Osteocyte (in vitro differentiated cells): ENCODE data around the gene BAHCC1. TPM values are rescaled to one million over a fixed set of nuclear protein-coding genes. Genes with fewer than 3 reads are reported as not detected.
A peak's percentile ranks its signal among the peaks of the same experiment; 100 is the strongest.

Experiments used
- DNase-seq: peaks from one replicate; pipeline ENCODE4 v3.0.0; 2021; ENCODE audit warnings: mixed read lengths; ENCODE audit not compliant: unreplicated experiment; ENCODE audit errors: extremely low spot score
- H3K27ac Mint-ChIP-seq: one replicate; pipeline ENCODE4 v1.8.0; 2021; ENCODE audit warnings: mild to moderate bottlenecking, mixed read lengths; ENCODE audit not compliant: unreplicated experiment
- H3K27me3 Mint-ChIP-seq: one replicate; pipeline ENCODE4 v1.8.0; 2021; ENCODE audit warnings: mixed read lengths; ENCODE audit not compliant: unreplicated experiment
- H3K36me3 Mint-ChIP-seq: one replicate; pipeline ENCODE4 v1.8.0; 2021; ENCODE audit warnings: mixed read lengths; ENCODE audit not compliant: unreplicated experiment
- H3K4me1 Mint-ChIP-seq: one replicate; pipeline ENCODE4 v1.8.0; 2021; ENCODE audit warnings: mixed read lengths; ENCODE audit not compliant: unreplicated experiment
- H3K4me3 Mint-ChIP-seq: one replicate; pipeline ENCODE4 v1.8.0; 2021; ENCODE audit warnings: mild to moderate bottlenecking, moderate library complexity, mixed read lengths; ENCODE audit not compliant: unreplicated experiment
- H3K9me3 Mint-ChIP-seq: one replicate; pipeline ENCODE4 v1.8.0; 2021; ENCODE audit warnings: mixed read lengths; ENCODE audit not compliant: unreplicated experiment
- CTCF ChIP-seq: fragments of 200-600 bp; sonication (generic); IDR thresholded peaks from 2 replicates; pipeline ENCODE4 v1.5.0; 2021; ENCODE audit warnings: antibody characterized with exemption, mild to moderate bottlenecking, moderate library complexity
- microRNA-seq: library from miRNA; unstranded; fragments of <30 nt; microRNA quantifications from one replicate; pipeline ENCODE4 v1.1.0, GENCODE V29; 2020; ENCODE audit not compliant: unreplicated experiment
- total RNA-seq: library from RNA; stranded (reverse); gene quantifications from 2 replicates; pipeline ENCODE4 v1.2.1, GENCODE V29; 2021

Gene BAHCC1
- total RNA-seq, 1 donor from 2014 or later: 55.7 TPM

GRCh38 chr17:81514739-81515529 is 119.7 kb downstream of the BAHCC1 start:
- Mint-ChIP-seq H3K36me3 (peaks cover 22% of the 10 kb centered on the region), H3K27ac (peak overlapping the region; percentile 88), H3K27me3 (no peaks in the 10 kb centered on the region), H3K4me3 (peak overlapping the region; percentile 86), H3K4me1 (peaks cover 40% of the 10 kb centered on the region), H3K9me3 (no peaks in the 10 kb centered on the region)
- TF ChIP-seq CTCF: no peak
- DNase-seq: no peak

DNA sequence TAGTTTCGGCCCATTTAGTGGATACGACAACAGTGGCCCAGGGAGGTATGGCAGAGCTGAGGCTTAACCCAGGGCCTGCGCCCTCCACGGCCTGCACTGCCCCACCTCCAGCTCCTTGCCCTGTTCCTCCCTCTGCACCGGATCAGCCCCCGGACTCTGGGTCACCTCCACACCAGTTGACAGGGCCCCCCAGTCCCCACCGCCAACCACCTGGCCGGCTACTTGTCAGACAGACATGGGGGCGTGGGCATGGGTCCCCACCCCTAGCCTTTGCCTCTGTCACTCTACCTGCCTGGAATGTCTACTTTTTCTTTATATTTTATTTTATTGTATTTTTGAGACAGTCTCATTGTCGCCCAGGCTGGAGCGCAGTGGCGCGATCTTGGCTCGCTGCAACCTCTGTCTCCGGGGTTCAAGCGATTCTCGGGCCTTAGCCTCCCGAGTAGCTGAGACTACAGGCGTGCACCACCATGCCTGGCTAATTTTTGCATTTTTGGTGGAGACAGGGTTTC is 120.3 kb downstream of the BAHCC1 start:
- peaks cover 39% of the 10 kb centered on the region for H3K4me1 Mint-ChIP-seq
- H3K9me3 Mint-ChIP-seq: no peaks in the 10 kb centered on the region
- peak overlapping the region; percentile 86 for H3K4me3 Mint-ChIP-seq
- no peak for TF ChIP-seq CTCF
- H3K27me3 Mint-ChIP-seq: no peaks in the 10 kb centered on the region
- peaks cover 16% of the 10 kb centered on the region for H3K36me3 Mint-ChIP-seq
- DNase-seq: no peak
- peak overlapping the region; percentile 88 for H3K27ac Mint-ChIP-seq

Small RNA genes lying within 50 kb of the gene (microRNA-seq; reads per million reads assigned to microRNA genes)
- gene MIR3186 (not detected), gene MIR4740 (not detected)

Other genes with a start within 250 kb of the BAHCC1 start
- gene PVALEF, start 229.9 kb upstream of the BAHCC1 start, total RNA-seq: not detected in 2 replicates
- 0.37 TPM in 1 of 2 replicates, not detected in the other for gene AATK, start 229.2 kb upstream of the BAHCC1 start, total RNA-seq
- 12.2 and 13.8 TPM in 2 replicates for gene CEP131, start 172.5 kb upstream of the BAHCC1 start, total RNA-seq
- 39.2 and 42.3 TPM in 2 replicates for gene TEPSIN, start 156.4 kb upstream of the BAHCC1 start, total RNA-seq
- 38.9 and 42.4 TPM in 2 replicates for gene NDUFAF8, start 156.1 kb upstream of the BAHCC1 start, total RNA-seq
- 120 TPM in 2 replicates for gene SLC38A10, start 100.2 kb upstream of the BAHCC1 start, total RNA-seq
- 4,236 and 4,267 TPM in 2 replicates for gene ACTG1, start 117.3 kb downstream of the BAHCC1 start, total RNA-seq
- 3.0 and 3.7 TPM in 2 replicates for gene FSCN2, start 132.9 kb downstream of the BAHCC1 start, total RNA-seq
- gene FAAP100, start 156.9 kb downstream of the BAHCC1 start, total RNA-seq: 63.0 and 64.6 TPM in 2 replicates
- 99.7 and 112 TPM in 2 replicates for gene NPLOC4, start 241.7 kb downstream of the BAHCC1 start, total RNA-seq
- gene TSPAN10, start 241.7 kb downstream of the BAHCC1 start, total RNA-seq: 1.1 and 1.6 TPM in 2 replicates